NCI-H2029 (cell line): ENCODE measurements around the gene ADI1.
A peak's percentile ranks its signal among the peaks of the same experiment; 100 is the strongest.
"Not testable (repeated sequence)": the region's sequence is repeated elsewhere in the genome, so short reads cannot be mapped to it uniquely, and the experiment has no call there.

Experiments used
- DNase-seq: peaks from one replicate; lab custom pipeline; 2025; lab: John Stamatoyannopoulos, UW

Gene ADI1

DNA sequence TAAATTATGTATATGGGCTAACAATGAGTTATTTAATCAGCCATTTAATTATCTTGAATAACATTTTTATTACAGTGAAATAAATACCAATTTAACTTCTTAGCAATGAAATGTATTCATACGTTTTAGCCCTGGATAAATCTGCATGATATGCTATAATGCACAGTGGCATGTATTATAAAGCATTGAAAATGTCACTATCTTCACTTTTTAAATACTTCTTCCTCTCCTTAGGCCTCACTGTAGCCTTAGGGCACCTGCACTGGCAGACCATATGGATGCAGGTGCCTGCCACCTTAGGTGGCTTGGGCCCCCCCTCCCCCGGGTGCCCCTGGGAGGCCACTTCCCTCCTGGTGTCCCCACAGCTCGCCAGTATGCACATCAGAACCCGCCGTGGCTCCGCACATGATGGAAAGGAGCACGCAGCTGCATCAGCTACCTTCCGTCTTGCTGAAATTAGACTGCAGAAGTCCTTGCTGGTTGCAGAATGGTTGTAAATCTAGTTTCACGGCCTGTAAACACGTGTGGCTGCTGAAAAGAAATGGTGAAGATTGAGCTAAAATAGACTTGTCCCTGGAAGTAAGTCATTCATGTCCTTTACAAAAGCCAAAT is 56.7 kb downstream of the ADI1 start:
- no peak for DNase-seq

DNA sequence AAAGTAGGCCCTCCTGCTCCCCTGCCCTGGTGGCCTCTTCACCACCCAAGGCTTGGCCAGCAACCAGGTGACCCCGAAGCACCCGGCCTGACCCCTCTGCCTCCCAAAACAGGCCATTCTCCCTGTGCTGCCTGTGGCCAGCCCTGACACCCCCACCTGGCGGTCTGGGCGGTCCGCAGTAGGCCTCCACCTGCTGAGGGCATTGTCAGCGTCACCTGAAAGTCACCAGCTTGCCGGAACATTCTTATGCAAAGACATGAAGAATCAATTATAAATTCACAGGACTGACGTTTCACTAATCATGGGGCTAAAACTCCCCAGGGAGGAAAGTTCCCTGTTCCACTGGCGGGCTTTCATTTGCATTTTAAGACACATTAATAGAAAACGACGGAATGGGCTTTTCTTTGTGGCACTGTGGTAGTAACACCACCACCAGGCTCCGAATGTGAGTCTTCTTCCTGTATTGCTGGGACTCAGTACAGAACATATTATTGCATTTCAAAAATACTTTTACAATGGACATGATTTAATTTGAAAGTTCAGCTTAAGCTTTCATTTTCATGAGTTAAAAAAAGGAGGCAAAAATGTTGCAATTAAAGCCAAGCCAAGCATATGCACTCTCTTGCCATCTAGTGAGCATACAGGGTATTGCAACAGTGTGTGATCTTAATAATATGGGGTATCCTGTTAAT is 57.4 kb downstream of the ADI1 start:
- peak; percentile 26 for DNase-seq

DNA sequence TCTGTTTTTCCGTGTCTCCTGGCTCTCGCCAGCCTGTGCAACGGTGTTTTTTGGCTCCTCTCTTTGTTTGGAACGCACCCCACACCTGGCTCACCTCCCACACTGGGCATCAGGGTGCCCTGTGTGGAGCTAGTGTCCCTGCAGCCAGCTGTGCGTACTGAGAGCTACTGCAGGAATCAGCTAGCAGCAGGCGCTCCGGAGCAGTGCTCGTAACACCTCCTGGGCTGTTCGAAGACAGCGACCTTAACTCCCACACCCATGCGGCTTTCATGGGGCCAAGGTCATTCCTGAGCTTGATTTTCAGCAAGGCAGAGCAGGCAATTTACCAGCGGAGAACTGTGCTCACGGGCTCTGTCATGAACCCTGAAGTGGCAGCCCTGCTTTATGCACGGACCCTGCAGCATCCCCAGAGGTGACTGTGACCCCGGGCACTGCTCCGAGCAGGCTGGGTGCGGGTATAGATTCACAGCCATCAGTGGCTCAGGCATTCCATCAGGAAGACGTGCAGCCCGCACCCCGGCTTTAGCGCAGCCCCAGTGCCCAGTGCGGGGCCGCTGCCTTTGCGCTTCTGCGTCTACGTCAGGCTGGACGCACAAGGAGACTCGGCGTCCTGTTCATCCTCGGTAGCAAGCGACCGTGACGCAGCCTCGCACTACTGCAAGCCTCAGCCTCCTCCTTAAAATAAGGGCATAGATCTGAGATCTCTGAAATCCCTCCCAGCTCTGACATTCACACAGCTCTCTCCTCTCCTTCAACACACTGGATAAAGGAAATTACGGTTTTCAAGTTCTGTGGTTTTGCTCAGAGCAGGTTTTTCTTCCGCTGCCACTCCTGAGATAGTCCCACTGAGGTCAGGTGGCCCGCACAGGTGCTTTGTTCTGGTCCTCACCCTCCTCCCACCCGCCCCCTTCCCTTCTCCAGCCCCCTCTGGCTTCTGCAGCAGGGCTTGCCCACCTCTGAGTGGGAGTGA is 58.2 kb downstream of the ADI1 start:
- DNase-seq = no peak

DNA sequence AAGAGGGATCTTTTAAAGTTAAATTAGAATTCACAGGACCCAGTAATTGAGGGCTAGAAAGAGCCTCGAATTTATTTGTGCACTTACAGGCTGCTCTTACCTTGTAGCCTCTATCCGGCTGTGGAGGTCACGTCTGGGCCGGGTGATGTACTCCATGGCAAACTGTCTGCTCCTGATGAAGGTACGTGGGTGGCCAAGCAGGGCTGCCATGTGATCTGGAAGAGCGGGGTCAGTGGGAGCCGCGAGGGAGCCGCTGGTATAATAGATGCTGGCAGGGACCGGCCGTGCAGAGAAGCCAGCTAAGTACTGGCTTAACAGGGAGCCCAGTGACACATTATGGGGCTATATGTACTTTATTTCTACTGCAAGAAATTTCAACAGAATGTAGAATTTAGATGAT is 59.2 kb downstream of the ADI1 start:
- no peak for DNase-seq

DNA sequence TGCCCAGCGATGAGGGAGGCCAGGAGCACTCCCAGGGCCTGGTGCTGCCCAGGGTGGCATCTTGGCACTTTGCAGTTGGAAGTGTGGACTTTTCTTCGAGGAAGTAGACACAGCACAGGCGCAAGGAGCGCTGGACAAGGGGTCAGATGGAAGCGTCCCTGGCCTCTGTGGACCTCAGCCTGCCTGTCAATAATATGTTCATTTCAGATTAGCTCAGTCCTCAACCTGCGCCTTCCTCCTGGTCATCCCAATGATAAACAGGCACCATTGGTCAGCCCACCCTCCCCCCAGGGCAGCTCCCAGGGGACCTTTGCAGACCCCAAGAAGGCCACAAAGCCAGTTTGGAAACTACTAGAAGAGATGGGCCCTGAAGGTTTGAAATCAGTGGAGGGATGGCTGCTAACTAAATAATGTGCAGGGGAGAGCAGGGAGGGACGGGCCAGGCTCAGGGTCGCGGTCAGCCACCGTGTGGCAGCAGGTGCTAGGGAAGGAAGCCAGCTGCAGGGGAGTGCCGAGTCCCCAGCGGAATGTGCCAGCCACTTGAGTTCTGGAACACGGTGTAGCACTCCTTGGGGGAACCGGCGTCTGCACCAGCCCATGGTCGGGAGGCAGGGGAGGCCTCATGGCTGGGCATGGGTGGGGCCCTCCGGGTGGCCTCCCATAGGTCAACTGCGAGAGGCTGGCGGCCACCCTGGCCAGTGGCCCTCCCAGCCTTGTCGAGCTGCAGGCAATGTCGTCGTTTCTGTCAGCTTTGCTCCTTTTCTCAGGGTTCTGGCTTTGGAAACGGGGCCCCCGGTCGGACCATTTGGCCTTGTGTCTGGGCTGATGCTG is 59.9 kb downstream of the ADI1 start:
- DNase-seq = no peak

DNA sequence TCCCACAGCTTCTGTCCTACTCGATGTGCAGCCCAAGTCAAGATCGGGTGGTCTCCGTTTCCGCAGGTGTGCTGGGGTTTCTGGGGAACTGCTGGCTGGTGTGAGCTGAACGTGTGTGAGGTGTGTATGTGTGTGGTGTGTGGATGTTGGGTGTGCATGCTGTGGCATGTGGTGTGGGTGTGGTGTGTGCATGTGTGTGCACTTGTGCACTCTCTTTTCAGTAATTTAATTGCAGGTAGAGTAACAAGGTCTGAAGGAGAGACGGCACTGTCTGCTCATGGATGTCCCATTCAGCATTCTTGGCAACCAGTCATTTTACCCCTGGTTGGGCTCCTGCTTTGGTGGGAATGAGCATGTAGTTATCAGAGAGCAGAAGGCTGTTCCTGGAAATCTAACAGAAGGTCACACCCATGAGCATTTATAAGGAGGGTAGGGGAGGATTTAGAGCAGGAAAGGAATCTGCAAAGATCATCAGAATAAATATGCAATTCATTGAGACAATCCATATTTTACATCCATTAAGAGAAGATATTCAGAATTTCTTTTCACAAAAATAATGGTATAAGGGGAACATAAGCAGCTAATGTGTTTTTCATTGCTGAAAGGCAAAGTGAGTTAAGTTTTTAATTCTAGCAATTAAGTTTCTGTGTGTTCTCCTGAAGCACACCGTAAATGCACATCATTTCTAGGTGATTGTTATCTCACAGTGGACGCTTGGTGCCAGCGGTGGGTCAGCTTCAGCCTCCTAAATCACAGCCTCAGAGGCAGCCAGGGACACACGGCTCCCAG is 60.7 kb downstream of the ADI1 start:
- DNase-seq = no peak

DNA sequence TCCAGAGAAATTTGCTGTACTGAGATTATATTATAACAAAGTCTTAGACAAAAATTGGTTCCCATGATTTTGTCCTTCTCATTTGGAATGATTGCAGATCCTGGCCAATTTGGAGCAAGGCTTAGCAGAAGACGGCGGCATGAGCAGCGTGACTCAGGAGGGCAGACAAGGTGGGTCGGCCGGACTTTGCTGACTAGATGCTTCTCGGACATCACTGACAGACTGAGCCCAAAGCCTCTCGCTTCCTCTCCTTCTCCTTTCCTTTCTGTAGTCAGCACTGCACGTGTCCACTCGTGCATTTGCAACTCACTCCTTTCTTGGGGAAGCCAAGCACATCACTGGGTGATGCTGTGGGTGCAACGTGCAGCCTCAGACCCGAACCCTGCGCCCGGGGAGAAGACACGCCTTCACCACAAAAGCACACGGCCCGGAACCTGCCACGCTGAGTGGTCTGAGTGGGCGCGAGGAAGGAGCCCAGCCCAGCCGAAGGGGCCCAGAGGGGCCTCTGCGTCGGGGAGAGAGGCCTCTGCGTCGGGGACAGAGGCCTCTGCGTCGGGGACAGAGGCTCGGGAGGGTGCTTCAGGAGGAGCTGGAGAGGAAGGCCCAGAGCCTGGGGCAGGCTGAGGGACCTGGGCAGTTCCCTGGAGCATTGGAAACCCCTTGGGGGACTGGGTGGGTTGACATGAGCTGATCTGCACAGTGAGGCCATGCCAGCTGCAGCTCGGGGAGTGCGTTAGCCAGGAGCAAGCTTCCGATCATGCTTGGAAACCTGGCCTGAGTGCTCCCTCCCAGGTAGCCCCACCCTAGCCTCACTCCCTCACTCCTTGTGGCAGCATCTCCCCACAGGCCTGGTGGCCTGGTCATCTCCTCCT is 61.6 kb downstream of the ADI1 start:
- DNase-seq = no peak

DNA sequence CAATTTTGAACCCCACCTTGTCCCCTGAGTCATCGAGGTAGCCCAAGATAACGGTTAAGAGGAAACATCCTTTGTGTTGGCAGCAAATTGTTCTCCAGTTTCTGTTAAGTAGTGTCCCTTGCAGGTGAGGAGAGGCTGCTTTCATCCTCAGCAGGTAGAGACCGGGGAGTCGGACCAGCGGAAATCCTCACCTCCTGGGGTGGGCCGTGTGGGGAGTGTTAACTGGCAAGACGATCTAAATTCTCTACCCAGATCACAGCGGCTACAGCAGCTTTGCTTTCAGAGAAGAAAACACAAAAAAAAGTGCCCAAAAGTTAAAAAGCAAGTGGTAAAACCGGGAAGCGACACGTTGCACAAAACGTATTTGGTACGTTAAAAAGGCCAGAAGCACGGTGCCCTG is 63.2 kb downstream of the ADI1 start:
- no peak for DNase-seq

DNA sequence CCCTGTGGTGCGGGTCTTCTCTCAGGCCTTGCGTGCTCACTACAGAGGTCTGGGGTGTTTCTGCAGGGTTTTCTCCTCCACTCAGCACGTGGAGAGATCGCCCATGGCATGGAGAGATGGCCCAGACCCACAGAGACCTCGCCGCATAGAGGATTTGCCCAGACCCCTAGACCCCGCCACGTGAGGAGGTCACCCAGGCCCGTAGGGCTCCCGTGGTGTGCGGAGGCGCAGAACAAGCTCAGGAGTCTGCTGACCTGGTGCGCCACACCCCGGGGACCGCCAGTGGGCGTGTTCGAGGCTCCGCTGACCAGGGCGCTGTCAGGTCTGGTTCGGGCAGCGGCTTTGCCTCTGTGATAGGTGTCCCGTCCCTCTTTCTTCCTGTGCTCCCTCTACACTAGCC is 64.5 kb downstream of the ADI1 start:
- DNase-seq = no peak

DNA sequence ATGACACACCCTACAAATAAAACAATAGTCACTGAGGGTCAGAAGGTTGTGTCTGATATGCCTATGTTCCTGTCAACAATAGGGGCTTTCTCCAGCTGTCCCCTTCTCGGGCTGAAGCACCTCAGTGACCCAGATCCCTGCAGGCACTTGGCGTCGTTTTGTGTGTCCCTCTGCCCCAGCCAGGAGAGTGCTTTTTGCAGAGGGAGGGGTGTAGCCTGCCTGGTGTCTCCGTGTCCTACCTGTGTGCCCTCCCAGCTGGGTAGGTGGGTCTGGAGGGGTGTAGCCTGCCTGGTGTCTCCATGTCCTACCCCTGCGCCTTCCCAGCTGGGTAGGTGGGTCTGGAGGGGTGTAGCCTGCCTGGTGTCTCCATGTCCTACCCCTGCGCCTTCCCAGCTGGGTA is 65.3 kb downstream of the ADI1 start:
- not testable (repeated sequence) for DNase-seq

DNA sequence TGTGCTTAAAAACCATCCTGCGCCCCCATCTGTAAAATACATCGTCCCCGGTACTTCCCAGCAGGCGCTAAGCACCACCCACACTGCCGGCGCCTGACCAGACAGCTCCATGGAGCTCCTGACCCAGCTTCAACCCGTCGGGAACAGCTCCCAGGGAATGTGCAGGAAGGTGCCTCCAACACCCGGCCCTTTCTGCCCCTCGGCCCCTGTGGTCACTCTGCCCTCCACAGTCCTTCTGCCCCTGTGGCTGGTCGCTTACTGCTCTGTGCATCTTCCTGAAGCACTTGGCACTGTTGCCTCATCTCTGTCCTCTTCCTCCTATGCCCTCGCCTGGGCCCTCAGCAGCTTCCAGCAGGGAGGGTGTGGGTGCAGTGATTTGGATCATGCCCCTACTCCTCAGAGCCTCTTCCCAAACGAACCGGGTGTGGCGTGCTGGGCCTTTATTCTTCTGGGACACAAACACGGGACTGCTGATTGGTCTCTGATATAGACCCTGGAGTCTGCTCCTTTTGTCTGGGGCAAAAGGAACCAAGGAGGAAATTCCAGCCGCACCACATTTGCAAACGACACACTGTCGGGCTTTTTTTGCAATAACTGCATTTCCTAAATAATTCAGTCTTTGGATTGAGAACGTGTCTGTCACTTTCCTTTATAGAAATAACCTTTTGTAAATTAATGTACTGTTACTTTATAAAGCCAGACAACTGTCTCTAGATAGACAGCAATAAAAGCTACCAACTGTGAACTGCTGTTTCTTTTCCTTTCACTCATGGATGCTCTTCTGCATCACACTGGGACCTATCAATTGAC is 65.9 kb downstream of the ADI1 start:
- DNase-seq = no peak

DNA sequence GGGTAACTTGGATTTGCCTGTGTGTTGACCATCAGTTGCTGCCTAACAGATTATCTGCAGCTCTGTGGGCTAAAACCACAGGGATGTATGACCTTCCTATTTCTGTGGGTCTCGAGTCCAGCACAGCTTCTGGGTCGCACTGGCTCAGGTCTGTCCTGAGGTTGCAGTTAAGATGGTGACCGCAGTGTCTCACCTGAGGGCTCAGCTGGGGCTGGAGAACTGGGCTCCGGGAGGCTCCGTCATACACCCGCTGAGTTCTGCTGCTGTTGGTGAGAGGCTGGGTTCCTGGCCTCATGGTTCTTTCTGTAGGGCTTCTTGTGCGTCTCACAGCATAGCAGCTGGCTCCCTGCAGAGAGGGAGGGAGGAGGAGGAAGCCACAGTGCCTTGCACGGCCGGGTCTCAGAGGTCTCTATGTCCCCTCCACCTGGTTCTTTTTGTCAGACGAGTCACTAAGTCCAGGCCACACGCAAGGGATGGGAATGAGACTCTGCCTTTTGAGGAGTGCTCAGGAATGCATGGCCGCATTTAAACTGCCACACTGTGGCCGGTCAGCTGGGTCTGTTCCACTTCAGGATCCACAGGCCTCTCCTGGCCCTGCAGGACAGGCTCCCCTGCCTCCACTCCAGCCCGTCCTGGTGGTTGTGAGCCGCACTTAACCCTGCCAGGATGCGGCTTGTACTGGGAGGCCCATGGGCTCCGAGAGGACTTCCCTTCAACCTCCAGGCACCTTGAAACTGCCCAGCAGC is 67.2 kb downstream of the ADI1 start:
- no peak for DNase-seq

DNA sequence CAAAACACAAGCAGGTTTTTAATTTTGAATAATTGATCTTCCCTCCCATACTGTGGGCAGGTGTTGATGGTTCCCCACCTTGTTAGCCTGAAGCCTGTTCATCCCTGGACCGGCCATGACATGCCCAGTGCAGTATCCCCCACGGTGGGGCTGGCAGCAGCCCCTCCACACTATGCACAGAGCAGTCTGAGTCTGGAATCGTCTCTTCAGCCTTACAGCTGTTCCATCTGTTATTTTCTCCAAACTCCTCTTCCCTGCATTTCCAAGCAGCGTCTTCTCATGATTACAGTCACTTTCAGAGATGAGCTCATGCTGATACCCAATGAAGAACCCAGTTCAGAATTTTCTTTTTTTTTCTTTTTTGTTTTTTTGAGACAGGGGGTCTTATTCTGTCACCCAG is 68.2 kb downstream of the ADI1 start:
- DNase-seq = no peak

DNA sequence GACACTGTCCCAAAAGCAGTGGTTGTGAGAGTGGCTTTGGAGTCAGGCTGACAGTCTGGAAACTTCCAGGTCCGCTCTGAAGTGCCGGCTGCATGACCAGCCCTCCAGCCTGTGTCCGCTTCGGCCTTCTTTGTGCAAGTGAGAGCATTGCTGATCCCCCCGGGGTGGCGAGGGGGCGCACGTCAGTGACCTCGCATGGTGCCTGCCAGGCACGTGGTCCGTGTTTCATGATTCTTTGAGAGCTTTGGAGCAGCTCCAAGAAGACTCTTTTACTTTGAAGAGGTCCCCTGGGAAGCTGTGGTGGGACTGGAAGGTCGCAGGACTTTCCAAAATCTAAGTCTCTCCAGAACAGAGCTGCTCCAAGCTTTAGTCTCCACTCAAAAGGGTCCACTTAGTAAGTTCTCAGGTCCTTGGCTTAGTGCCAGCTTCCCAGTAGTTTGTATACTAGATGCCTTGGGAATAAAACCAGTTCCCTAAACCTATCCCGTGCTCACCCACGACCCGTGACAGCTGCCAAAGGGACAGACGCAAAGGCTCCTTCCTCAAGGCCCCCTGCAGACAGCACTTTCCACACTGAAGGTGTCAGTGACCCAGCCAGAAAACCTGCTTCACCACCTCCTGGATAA is 68.8 kb downstream of the ADI1 start:
- no peak for DNase-seq

DNA sequence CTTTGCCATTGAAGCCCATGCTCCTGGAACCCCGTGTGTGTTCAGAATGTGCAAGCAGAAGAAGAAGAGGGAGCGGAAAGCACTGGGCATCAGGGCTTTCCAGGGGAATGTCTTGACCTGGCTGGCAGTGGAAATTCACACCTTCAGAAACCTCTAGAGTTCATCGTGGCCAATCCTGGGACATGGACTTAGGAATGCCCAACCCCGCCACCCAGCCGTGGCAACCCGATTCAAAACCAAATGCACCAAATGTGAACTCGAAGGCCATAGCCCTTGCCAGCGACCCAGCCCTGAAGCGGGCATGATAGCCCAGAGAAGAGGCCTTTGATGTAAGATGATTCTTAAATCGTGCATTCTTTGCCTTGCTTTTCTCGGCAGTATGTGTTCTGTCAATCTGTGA is 69.4 kb downstream of the ADI1 start:
- DNase-seq = no peak

DNA sequence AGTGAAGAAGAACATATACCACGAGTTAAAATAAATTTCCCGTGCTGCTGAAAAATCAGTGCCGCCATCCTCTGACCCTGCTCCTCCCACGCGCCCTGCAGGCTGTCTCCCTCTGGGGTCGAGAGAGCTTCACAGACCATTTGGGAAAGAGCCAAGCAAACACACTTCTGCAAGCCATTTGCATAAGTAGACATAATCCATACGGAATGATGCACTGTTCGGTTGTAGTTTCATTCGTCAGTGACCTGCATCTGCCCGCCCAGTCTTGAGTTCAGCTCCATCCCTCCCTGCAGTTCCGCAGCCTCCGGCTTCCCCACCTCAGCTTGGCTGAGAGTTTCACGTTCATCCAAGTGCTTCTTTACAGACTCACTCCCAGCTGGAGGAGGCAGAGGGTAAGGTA is 70.2 kb downstream of the ADI1 start:
- no peak for DNase-seq

DNA sequence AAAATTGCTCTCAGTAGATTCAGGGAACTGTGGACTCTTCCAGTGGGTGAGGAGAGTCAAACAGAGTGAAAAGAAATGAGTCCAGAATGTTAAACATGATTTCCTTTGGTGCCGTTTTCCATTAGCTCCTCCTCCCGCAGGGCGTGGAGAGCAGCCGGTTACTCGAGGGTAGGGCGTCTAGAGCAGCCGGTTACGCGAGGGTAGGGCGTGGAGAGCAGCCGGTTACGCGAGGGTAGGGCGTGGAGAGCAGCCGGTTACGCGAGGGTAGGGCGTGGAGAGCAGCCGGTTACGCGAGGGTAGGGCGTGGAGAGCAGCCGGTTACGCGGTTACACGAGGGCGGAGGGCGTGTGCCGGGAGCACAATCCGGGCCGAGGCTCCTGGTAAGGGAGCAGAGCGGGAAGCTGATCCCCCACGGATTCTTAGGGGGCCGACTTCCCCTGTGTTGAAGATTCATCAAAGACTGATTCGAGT is 70.9 kb downstream of the ADI1 start:
- DNase-seq = not testable (repeated sequence)

DNA sequence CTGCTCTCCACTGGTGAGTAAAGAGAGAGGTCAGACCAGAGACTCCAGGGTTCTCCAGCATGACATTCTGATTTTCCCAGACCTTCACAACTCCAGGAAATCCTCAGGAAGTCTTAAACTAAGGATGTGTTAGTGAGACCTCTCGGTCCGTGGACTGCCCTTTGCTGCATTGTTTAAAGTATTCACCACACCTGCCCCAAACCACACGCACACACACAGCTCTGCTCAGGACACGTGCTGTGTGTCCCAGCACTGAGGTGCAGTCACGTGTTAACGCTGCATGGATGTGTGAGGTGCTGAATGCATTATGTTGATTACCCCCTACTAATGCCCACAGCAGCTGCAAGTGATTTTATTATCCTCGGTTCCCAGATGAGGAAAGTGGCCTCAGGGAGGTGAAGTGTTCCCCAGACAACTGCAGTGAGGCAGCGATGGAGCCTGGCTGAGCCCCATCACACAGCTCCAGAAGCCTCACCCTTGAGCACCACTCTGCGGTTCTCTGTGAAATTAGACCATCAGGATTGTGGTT is 71.5 kb downstream of the ADI1 start:
- no peak for DNase-seq
